GM23338 (cell line): Measurements from ENCODE around the gene PCSK5.

ENCODE experiments used
- REST ChIP-seq: IDR thresholded peaks from one replicate; pipeline ENCODE4 v1.6.1; 2018; ENCODE audit warnings: antibody characterized with exemption; ENCODE audit not compliant: unreplicated experiment
- TF ChIP-seq, protein P1 (sequence below), 2 experiments: fragments of 200-600 bp in 1 of 2; sonication (generic) in 1 of 2; conservative IDR thresholded peaks; 2 replicates each; pipeline versions ENCODE4 v1.5.1 to v1.6.1; 2016 to 2017; ENCODE audit warnings: antibody characterized with exemption in 2 of 2, low read depth in 2 of 2, mild to moderate bottlenecking in 2 of 2, moderate library complexity in 1 of 2

- TF ChIP-seq, protein P1, sequence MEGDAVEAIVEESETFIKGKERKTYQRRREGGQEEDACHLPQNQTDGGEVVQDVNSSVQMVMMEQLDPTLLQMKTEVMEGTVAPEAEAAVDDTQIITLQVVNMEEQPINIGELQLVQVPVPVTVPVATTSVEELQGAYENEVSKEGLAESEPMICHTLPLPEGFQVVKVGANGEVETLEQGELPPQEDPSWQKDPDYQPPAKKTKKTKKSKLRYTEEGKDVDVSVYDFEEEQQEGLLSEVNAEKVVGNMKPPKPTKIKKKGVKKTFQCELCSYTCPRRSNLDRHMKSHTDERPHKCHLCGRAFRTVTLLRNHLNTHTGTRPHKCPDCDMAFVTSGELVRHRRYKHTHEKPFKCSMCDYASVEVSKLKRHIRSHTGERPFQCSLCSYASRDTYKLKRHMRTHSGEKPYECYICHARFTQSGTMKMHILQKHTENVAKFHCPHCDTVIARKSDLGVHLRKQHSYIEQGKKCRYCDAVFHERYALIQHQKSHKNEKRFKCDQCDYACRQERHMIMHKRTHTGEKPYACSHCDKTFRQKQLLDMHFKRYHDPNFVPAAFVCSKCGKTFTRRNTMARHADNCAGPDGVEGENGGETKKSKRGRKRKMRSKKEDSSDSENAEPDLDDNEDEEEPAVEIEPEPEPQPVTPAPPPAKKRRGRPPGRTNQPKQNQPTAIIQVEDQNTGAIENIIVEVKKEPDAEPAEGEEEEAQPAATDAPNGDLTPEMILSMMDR (conservative IDR thresholded peaks at IDR 0.05; ENCODE audit: low read depth in 2 of 2) = no peak
- TF ChIP-seq REST = no peak
These were observed 421.1 kb downstream of the PCSK5 start for GRCh38 chr9:76311537-76311936.
